GM12864 (cell line): Measurements from ENCODE around the gene SMYD3.

Experiments
- DNase-seq: peaks from one replicate; pipeline ENCODE4 v3.0.0-alpha.2; 2011; ENCODE audit warnings: low read depth
- H3K4me3 ChIP-seq: 2 replicates; pipeline ENCODE4 v1.5.1; 2011; ENCODE audit warnings: mild to moderate bottlenecking, low read depth, low read length, control low read depth
- TF ChIP-seq, protein P1 (sequence below): IDR thresholded peaks from 2 replicates; pipeline ENCODE4 v1.5.1; 2011; ENCODE audit warnings: low read depth, mild to moderate bottlenecking, moderate library complexity, low read length, control low read depth, inconsistent platforms; ENCODE audit errors: missing control alignments

Gene SMYD3

DNA sequence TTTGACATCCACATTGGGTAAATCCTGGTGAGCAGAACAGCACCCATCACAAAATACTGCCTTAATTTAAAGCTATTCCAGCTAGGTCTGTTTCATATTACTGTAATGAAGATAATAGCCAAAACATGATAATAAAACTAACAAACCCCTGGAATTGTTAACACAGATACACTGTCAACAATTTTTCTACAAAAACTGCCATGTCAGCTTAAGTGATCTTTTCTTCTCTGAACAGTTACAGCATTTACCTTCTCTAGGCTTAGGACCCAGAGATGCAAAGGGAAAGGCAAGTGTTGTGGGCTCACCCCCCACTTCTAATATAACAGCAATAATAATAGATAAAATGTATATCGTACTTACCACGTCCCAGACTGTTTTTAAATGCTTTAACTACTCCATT, 92.1 kb downstream of the SMYD3 start:
- no peak for DNase-seq
- no peak overlapping the region for H3K4me3 ChIP-seq
- TF ChIP-seq, protein P1, sequence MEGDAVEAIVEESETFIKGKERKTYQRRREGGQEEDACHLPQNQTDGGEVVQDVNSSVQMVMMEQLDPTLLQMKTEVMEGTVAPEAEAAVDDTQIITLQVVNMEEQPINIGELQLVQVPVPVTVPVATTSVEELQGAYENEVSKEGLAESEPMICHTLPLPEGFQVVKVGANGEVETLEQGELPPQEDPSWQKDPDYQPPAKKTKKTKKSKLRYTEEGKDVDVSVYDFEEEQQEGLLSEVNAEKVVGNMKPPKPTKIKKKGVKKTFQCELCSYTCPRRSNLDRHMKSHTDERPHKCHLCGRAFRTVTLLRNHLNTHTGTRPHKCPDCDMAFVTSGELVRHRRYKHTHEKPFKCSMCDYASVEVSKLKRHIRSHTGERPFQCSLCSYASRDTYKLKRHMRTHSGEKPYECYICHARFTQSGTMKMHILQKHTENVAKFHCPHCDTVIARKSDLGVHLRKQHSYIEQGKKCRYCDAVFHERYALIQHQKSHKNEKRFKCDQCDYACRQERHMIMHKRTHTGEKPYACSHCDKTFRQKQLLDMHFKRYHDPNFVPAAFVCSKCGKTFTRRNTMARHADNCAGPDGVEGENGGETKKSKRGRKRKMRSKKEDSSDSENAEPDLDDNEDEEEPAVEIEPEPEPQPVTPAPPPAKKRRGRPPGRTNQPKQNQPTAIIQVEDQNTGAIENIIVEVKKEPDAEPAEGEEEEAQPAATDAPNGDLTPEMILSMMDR: no peak

DNA sequence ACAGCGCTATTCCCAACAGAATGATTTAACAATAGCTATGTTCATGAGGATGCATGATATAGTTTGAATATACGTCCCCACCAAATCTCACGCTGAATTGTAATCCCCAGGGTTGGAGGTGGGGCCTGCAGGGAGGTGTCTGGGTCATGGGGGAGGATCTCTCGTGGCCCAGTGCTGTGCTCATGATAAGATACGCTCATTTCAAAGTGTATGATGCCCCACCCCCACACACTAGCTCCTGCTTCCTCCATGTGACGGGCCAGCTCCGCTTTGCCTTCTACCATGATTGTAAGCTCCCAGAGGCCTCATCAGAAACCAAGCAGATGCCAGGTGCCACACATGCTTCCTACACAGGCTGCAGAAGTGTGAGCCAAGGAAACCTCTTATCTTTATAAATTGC, 93.6 kb downstream of the SMYD3 start:
- H3K4me3 ChIP-seq: no peak overlapping the region
- TF ChIP-seq, protein P1: no peak
- no peak for DNase-seq

DNA sequence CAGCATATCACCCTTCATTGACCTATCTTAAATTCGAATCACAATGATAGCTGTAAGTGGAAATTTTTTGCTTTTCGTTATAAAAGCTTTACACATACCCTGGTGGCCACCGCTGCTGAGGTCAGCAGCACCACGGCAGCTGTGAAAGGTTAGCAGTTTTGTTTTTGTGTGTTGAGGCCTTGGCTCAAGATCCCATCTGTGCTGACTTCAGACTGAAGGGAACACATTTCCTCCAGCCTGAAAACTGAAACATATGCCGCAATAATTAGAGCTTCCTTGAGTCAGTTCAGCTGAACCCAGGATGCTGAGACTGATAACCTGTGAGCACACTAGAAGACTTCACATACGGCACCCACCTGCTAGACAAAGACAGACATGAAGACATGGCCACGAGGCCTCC, 103.0 kb downstream of the SMYD3 start:
- H3K4me3 ChIP-seq: no peak overlapping the region
- DNase-seq: no peak
- TF ChIP-seq, protein P1: no peak

DNA sequence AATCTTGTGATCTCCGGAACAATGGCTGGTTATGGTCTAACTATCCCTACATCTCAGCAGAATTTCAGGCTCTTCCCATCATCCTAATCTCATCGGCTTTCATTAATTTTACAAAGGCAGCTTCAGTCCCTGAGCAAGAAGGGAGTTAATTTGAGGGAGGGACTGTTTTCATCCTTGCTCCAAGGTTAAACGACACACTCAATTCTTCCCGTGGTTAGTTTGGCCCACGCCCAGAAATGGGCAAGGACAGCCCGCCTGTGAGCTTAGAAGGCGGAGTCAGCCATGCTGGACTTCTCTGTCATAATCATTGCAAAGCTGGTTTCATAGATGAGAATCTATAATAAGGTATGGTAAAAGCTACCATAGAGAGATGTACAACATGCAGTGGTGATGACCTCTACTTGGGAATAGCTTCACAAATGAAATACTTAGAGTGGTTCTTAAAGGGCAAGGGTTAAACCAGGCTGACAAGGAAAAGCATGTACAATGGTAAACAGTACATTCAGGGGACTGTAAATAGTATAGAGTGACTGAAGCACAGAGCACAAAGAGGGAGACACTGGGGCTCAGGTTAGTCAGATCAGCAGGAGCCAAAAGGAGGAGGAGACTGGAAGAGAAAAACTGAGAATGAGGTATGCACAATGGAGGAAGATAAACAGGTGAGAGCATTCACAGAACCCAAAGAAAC, 108.8 kb downstream of the SMYD3 start:
- no peak overlapping the region for H3K4me3 ChIP-seq
- TF ChIP-seq, protein P1: no peak
- no peak for DNase-seq

DNA sequence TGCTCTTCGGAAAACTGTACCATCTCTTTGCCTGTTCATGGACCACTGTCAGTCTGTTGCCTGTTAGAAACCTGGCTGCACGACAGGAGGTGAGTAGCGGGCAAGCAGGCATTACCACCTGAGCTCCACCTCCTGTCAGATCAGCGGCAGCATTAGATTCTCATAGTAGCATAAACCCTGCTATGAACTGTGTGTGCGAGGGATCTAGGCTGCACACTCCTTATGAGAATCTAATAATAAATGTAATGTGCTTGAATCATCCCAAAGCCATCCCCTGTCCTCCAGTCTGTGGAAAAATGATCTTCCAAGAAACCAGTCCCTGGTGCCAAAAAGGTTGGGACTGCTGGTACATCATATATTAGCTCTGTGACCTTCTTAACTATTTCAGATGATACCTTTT, 110.0 kb downstream of the SMYD3 start:
- TF ChIP-seq, protein P1: no peak
- no peak for DNase-seq
- no peak overlapping the region for H3K4me3 ChIP-seq

DNA sequence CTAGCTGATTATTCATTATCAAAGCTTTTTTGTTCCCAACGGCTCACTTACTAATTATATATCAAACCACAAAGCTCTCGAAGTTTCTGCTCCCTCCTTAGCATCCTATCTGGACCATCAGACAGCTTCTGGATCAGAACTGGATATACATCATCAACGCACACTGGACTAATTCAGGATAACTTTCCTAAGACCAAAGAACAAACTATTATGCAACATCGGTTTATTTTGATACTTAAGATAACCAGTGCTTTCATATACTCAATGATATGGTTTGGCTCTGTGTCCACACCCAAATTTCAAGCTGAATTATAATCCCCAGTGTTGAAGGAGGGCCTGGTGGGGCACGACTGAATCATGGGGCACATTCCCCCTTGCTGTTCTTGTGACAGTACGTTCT, 110.8 kb downstream of the SMYD3 start:
- DNase-seq: no peak
- no peak overlapping the region for H3K4me3 ChIP-seq
- TF ChIP-seq, protein P1: no peak

DNA sequence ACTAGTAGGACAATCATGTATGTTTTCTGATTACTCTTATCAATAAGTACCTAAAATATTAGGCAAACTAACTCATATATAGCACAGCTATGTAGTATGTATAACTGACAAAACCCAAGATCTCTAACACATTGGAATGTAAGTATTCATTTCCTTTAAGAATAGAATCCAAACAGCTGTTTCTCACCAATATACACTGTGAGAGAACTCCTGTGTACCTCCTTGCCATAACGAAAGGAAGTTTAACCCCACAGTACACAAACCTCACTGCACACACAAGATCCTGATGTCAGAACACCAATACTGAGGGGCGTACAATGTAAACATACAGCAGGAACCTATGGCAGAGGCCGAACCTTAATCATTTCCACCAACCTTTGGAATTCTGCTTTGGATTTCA, 113.0 kb downstream of the SMYD3 start:
- TF ChIP-seq, protein P1: no peak
- DNase-seq: no peak
- H3K4me3 ChIP-seq: no peak overlapping the region
